ENCODE results near the gene APOL1. TPM values are rescaled to one million over a fixed set of nuclear protein-coding genes. Genes with fewer than 3 reads are reported as not detected.
"Not testable (repeated sequence)": the region's sequence is repeated elsewhere in the genome, so short reads cannot be mapped to it uniquely, and the experiment has no call there.

The APOL1 gene
- total and polyA plus RNA-seq, 2 of the 13 experiments (the other 11 are each of a cell fraction or from before 2014, with no cell fraction given): 20.3 to 75.0 TPM

DNA sequence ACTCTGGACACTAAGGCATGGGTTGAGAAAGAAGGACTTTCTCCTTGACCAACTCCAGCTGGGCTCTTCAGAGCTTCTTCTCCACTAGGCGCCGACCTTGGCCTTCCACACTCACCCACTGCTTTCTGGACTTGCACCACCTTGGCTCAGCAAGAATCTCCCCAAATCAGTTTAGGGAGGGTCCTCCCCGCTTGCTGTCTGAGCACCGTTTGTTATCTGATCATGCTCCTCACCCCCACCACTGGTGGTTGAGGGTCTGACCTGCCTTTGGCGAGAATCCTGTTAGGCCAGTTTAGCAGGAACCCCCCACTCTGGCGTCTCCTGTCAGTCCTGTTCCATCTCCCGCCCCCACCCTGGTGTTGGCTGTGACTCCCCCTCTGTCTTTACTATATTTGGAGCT, 24.0 kb upstream of the APOL1 start:
- H2AFZ ChIP-seq (ENCODE audit: low read length): no peak overlapping the region
- TF ChIP-seq RBFOX2 (IDR thresholded peaks at IDR 0.05; ENCODE audit: low read depth, low read length) (0 out of 2 replicates have a peak, but pooled peaks have one; percentile 9), NCOA5 (CRISPR knock-in tag; IDR thresholded peaks at IDR 0.05) (no peak)
- peaks cover 3% of the 10 kb centered on the region for H3K79me2 ChIP-seq (ENCODE audit: insufficient read depth, low read length)
- WGBS (ENCODE audit: low lambda C conversion rate): 88% methylated on average over 7 of the region's 7 CpGs
- ChIA-PET POLR2A (interaction anchor here (0.8 kb wide), 1 partner anchor 36 kb away, joined by 3 read pairs; no protein-coding TSS in a partner anchor), CTCF (ENCODE audit: low intra/inter-chr PET ratio, low total read pairs) (no interaction called here)
- H3K4me1 ChIP-seq (ENCODE audit: insufficient read depth, low read length): peaks cover 66% of the 10 kb centered on the region
- H3K36me3 ChIP-seq (replicated peaks in 1 of 2; ENCODE audit: control insufficient read depth in 1 of 2, insufficient read depth in 2 of 2, low read length in 2 of 2): peaks cover 14 to 37% of the 10 kb centered on the region in 2 experiments; a peak in 4 of 5 replicates
- H3K27me3 ChIP-seq (ENCODE audit: control insufficient read depth in 1 of 2, insufficient read depth in 2 of 2, low read length in 2 of 2): no peaks in the 10 kb centered on the region
- ATAC-seq: no peak
- FAIRE-seq: no peak
- intact Hi-C loops (cut with micrococcal nuclease; ENCODE audit: unreplicated experiment): no loop called here
- no peak for DNase-seq (ENCODE audit: low spot score)
- no TSS peak for BruUV-seq (replicated peaks)
- in situ Hi-C loops (cut with HindIII; ENCODE audit: extremely low pct_ligation_motif_present, low pct_unique_long_range_greater_than_20kb): loop anchor here (10.0 kb wide), 1 partner anchor 84 kb away; no protein-coding TSS in a partner anchor
- H3K9me3 ChIP-seq (ENCODE audit: low read length): no peaks in the 10 kb centered on the region
- H3K4me2 ChIP-seq (ENCODE audit: low read depth, low read length): peak overlapping the region; percentile 32; the same call in 1 of the 2 replicates
- peak overlapping the region; percentile 59 for H3K27ac ChIP-seq (ENCODE audit: extremely low read length, insufficient read depth, low read length)
- peak overlapping the region; percentile 1; the same call in 1 of the 2 replicates for H3K9ac ChIP-seq (ENCODE audit: insufficient read depth, low read depth, low read length)
- H3K4me3 ChIP-seq (replicated peaks in 1 of 3; ENCODE audit: insufficient read depth in 1 of 3, low read depth in 2 of 3, low read length in 3 of 3): no peak overlapping the region
- H4K20me1 ChIP-seq (ENCODE audit: insufficient read depth, low read length): no peaks in the 10 kb centered on the region

DNA sequence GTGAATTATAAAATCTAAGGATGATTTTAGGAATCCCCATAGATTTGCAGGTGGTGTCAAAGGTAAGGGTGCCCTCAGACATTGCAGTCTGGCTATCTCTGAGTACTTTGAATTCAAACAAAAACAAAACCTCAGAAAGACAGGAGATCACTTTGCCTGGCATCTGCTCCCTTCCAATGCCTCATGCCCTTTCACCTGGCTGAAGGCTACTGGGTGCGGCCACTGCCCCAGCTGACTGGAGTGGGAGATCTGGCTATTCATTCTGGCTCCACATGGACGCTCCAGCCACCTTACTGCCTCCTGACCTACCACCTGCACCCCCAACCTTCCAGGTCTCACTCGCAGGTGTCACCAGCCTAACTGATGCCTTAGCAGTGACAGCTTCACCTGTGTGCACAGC, 23.3 kb upstream of the APOL1 start:
- H3K79me2 ChIP-seq (ENCODE audit: insufficient read depth, low read length); H3K27me3 ChIP-seq (ENCODE audit: control insufficient read depth in 1 of 2, insufficient read depth in 2 of 2, low read length in 2 of 2); ATAC-seq; H3K4me2 ChIP-seq (ENCODE audit: low read depth, low read length); FAIRE-seq; H2AFZ ChIP-seq (ENCODE audit: low read length); H4K20me1 ChIP-seq (ENCODE audit: insufficient read depth, low read length); H3K9me3 ChIP-seq (ENCODE audit: low read length); BruUV-seq (replicated peaks); CTCF ChIA-PET (ENCODE audit: low intra/inter-chr PET ratio, low total read pairs); POLR2A ChIA-PET; DNase-seq (ENCODE audit: low spot score); intact Hi-C loops (cut with micrococcal nuclease; ENCODE audit: unreplicated experiment); H3K4me3 ChIP-seq (replicated peaks in 1 of 3; ENCODE audit: insufficient read depth in 1 of 3, low read depth in 2 of 3, low read length in 3 of 3): not testable (repeated sequence)
- peaks cover 14 to 41% of the 10 kb centered on the region in 2 experiments; a peak in 4 of 5 replicates for H3K36me3 ChIP-seq (replicated peaks in 1 of 2; ENCODE audit: control insufficient read depth in 1 of 2, insufficient read depth in 2 of 2, low read length in 2 of 2)
- 100% methylated on average over 3 of the region's 3 CpGs for WGBS (ENCODE audit: low lambda C conversion rate)
- H3K4me1 ChIP-seq (ENCODE audit: insufficient read depth, low read length): peaks cover 73% of the 10 kb centered on the region
- in situ Hi-C loops (cut with HindIII; ENCODE audit: extremely low pct_ligation_motif_present, low pct_unique_long_range_greater_than_20kb): loop anchor here (10.0 kb wide), 2 partner anchors 55 to 85 kb away; no protein-coding TSS in a partner anchor
- peak overlapping the region; percentile 59 for H3K27ac ChIP-seq (ENCODE audit: extremely low read length, insufficient read depth, low read length)
- H3K9ac ChIP-seq (ENCODE audit: insufficient read depth, low read depth, low read length): 0 out of 2 replicates have a peak overlapping the region, but pooled peaks have one; percentile 15
